ENCODE measurements around the gene KDM4B.

The KDM4B gene

DNA sequence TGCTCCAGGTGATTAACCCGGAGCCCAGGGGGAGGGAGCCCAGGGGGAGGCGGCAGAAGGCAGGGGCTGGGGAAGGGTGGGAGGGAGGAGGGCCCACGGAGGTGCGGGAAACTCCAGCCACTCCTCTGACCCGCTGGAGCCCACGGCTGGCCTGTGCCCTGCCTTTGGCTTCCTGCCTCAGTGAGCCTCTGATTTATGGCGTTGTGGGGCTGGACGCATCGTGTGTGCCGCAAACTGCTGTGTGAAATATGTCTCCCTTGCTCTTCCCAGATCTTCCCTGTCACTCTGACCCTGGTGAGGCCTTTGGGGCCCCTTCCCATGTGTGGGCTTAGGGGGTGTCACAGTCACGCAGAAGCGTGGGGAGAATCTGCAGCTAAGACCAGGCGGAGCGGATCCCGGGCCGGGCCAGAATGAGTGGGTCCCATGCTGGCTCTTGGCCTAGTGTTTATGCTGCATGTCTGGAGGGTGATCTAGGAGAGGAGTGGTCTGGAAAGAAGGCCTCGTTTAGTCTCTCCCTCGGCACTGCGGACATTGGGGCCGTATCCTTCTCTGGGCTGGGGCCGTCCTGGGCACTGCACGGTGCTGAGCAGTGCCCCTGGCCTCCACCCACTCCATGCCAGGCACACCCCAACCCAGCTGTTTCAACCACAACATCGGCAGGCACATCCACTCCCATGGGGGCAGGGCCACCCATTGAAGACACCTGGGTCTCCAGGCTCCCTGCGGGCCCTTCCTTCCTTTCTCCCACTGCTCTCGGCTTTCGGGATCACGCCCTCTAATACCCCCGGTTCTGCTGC lies 123.0 kb downstream of the KDM4B start:
- DNase-seq (ENCODE audit: low read depth), result no peak

DNA sequence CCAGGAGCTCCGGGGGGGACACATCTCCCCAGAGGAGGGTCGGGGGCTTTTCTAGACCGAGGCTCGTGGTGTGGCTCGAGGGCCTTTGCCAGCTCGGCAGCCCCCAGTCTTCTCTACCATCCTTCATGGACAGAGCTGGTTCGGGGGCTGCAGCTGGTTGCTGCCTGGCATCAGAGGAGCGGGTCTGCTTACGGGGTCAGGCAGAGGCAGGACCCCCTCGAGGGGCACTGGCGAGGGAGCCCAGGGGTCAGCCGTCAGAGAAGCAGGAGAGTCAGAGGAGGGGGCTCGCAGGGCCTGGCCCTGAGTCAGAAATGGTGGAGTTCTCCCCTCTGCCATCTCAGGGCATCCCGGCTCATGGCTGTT lies 123.5 kb downstream of the KDM4B start:
- DNase-seq (ENCODE audit: low read depth), result no peak

DNA sequence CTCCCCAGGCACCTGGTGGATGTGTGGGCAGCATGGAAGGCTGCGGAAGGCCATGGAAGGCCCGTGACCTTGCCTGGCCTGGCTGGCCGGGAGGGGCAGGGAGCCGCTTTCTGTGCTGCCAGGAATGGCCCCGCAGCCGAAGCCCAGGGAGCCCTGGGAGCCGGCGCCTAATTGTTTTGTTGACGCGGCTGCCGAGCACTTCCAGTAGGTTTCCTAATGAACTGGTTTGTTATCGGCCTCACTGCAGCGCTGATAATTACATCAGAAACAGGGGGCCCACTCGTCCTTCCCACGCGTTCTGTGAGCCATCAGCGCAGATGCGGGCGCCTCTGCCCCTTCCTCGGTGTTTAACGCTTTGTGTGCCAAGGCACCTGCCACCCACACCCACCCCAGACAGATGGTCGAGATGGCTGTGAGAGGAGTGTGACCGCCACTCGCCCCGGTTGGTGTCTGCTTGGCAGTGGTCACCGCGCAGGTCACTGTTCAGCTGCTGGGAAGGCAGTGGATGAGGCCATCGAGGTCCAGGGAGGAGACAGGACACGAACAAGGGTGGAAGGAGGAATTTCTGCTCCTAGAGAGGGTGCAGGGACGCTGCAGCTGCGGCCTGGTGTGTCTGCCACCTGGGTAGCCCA lies 124.5 kb downstream of the KDM4B start:
- DNase-seq (ENCODE audit: low read depth), result no peak

DNA sequence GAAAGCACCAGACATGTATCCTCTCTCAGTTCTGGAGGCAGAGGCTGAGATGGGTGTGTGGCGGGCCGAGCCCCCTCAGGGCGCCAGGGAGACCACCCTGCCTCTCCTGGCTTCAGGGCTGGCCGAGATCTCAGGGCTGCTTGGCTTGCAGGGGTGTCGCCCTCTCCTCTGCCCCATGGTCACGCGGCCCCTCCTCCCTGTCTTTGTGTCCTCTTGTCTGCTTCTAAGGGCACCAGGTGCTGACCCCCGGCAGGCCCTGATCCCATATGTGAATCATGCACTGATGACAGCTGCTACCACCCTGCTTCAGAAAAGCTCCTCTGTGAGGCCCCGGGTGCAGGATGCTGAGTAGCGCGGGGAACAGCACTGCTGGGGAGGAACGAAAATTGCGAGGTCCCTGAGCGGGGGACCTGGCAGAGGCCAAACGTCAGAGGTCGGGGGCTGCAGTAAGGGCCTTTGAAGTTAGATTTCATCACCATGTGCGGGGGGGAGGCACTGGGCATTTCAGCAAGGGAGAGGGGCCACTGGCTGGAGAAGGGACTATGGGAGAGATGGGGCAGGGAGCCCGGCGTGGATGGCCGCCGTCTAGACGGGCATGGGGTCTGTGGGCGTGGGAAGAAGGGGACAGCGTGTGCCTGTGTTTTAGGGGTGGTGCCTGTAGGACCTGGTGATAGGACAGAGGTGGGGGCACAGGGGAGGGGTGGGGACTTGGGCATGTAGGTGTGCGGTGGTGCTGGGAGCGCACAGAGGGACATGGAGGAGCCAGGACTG lies 125.2 kb downstream of the KDM4B start:
- DNase-seq (ENCODE audit: low read depth), result no peak

DNA sequence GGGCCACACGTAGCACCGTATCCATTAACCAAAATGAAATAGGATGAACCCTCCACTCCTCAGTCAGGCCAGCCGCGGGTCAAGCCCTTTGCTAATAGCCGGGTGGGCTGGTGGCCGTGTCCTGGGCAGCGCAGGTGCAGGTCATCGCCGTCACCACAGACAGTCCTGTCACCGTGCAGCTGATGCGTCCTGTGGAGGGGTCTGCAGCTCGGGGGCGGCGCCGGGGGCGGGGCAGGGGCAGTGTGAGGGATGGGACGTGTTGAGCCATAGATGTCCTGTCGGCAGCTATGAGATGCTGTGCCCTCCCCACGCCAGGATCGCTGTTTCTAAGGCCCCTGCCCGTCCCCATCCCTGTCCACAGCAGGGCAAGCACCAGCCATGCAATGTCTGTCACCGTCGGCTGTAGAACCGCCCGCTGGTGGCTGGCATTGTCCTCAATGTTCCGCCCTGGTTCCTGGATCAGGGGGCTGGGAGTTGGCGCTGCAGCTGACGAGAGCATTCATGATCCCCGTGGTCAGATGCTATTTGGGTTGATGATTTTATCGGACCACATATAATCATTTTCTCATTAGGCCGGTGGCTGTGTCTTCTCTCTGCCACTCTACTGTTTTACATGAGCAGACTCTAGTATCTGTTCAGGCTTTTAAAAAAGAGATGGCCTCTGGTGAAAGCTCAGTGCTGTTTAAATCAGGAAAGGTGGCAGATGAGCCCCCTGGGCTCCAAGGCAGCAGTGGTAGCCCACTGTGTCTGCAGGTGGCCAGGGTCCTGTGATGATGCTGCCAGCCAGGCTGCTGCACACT lies 126.1 kb downstream of the KDM4B start:
- DNase-seq (ENCODE audit: low read depth), result no peak

DNA sequence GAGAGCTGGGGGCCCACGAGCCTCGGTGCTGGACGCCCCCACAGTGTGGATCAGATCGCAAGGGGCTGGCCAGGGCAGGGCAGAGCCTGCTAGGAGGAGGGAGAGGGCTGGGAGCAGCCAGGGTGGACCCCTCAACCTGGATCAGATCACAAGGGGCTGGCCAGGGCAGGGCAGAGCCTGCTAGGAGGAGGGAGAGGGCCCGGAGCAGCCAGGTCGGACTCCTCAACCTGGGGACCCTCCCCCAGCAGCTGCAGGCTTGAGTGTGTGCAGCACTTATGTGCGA lies 126.6 kb downstream of the KDM4B start:
- DNase-seq (ENCODE audit: low read depth), result no peak

DNA sequence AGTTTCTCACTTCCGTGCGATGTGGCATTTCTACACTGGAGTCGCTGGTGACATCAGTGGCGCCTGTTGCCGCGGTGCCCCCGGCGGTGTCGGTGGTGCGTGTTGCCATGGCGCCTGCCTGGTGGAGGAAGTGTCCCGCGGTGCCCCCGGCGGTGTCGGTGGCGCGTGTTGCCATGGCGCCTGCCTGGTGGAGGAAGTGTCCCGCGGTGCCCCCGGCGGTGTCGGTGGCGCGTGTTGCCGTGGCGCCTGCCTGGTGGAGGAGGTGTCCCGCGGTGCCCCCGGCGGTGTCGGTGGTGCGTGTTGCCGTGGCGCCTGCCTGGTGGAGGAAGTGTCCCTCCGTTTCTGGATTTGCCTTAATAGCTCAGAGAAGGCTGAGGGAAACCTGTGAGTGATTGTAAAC lies 127.6 kb downstream of the KDM4B start:
- no peak for DNase-seq (ENCODE audit: low read depth)

DNA sequence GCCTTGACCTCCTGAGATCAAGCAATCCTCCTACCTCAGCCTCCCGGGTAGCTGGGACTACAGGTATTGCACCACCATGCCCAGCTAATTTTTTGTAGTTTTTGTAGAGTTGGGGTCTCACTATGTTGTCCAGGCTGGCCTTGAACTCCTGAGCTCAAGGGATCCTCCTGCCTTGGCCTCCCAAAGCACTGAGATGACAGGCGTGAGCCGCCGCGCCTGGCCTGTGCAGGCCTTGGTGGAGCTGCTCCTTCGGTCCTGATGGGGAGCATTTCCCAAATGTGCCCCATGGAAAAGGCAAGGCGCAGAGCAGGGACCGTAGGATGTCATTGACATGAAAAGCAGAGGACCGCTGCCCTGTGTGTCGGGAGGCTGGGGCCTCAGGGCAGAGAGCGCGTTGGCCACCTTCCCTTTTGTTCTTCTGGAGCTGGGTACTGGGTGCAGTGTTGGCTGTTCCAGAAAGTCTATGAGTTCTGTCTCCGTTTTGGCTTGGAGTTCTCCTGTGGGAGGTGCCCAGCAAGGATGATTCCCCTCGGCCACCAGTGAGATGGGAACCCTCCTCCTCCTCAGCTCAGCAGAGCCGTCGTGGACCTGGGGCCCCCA lies 128.5 kb downstream of the KDM4B start:
- DNase-seq (ENCODE audit: low read depth), result no peak

DNA sequence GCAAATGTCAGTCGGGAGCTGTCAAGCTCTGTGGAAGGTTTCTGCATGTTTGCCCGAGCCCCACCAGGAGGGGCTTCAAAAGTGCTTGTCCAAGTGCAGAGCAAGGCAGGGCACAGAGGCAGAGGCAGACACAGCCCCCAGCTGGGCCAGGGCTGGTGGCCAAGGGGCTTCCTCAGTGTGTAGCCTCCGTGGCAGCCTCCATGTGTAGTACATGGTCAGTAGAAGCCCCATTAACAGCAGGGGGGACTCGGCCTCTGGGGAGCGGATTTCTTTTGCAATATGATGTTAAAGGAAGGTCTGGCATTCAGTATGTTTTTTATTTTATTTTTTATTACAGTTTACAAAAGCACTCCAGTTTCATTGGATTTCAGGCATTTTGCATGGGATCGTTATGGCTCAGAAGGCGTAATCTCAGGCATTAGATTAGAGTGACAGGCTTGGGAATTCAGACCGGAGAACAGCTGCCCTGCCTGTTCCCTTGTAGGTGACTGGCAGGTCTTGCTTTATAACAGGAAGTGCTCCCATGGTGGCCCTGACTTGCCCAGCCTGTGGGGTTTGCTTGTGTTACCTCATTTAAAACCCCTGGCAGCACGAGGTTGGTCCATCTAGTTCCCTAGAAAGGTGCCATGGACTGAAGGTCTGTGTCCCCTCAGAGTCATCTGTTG lies 129.2 kb downstream of the KDM4B start:
- DNase-seq (ENCODE audit: low read depth), result no peak

DNA sequence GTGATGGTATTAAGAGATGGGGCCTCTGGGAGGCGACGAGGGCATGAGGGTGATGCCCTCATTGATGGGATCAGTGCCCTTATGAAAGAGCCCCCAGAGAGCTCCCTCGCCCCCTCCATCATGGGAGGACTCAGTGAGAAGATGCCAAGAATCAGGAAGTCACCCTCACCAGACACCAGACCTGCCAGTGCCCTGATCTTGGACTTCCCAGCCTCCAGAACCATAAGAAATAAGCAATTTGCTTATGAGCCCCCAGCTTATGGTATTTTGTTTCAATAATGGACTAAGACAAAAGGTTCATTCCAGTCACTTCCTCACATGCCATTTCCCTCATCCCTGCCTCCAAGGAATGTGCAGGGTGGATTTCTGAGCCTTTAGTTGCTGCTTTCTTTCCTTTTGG lies 129.7 kb downstream of the KDM4B start:
- no peak for DNase-seq (ENCODE audit: low read depth)

DNA sequence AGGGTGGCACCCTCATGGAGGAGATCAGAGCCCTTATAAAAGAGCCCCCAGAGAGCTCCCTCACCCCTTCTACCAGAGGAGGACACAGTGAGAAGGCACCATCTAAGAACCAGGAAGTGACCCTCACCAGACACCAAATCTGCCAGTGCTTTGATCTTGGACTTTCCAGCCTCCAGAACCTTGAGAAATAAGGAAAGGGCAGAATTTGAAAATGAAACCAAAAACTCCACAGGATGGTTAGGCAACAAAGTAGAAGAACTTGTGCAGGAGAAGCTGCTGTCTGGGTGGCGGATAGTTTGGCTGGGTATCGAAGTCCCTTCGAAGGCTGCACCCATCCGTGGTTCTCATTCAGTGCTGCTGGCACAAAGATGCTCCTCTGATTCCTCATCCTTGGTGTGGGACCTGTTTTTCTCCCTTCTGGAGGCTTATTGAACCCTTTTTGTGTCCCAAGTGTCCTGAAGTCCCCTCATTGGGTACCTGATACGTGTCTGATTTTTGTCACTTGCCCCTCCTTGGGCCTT lies 130.8 kb downstream of the KDM4B start:
- DNase-seq (ENCODE audit: low read depth), result no peak

DNA sequence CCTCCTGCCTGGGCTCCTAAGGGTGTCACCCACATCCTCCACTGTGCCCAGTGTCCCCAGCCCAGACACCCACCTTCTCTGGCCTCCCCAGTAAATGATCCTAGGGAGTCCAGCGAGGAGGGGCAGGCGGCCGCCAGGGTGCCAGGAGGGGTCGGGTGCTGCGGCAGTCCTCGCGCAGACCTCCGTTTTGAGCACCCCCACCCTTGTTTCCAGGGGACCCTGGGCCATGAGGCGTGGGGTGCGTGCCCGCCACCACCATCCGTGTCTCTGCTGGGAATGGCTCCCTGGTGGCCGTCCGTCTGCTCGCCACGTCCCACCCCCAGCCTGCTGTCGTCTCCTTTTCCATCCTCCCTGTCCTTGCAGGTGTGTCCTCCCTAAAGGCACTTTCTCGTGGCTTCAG lies 133.0 kb downstream of the KDM4B start:
- no peak for DNase-seq (ENCODE audit: low read depth)

DNA sequence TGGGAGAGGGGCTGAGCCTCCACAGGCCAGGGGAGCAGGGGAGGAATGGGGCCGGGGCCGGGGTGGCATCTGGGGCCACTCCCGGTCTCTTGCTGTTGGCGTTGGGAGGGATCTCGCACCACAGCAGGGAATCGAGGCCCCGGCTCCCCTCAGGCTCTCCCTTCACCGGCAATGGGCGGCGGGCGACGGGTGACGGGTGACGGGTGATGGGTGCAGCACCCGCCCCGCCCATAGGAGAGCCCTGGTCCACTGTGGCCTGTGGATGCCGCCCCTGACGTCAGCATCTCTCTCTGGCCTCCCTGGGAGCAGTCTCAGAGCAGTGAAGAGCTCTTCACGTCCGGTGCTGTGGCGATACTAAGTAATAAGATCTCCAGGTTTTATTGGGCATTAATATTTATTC lies 133.6 kb downstream of the KDM4B start:
- DNase-seq (ENCODE audit: low read depth), result no peak

DNA sequence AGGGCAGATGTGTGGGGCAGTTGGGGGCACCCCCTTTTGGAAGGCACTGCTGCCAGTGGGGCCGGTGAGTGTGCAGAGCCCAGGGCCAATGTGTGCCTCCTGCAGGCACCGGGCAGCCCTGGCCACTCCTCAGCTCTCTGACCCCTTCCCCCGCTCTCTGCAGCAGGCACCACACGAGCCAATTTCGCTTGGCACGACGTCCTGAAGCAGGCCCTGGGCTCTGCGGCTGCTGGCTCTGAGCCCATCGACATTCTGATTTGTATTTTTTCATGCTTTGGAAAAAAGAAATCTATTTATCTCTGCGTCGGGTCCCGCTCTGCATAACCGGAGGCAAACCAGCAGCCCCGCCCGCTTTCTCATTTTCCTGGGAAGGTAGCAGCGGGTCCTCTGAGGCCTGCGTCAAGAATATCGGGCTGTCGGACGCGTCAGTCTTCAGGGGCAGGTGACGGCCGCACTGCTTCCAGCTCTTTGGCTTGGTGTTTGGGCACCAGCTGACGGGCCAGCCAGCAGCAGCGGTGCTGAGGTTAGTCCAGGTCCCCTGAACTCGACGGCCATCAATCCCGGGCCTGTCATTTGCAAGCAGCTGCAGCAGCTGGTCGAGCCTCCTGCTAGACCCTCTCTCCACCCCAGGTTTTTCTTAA lies 134.3 kb downstream of the KDM4B start:
- DNase-seq (ENCODE audit: low read depth), result no peak

DNA sequence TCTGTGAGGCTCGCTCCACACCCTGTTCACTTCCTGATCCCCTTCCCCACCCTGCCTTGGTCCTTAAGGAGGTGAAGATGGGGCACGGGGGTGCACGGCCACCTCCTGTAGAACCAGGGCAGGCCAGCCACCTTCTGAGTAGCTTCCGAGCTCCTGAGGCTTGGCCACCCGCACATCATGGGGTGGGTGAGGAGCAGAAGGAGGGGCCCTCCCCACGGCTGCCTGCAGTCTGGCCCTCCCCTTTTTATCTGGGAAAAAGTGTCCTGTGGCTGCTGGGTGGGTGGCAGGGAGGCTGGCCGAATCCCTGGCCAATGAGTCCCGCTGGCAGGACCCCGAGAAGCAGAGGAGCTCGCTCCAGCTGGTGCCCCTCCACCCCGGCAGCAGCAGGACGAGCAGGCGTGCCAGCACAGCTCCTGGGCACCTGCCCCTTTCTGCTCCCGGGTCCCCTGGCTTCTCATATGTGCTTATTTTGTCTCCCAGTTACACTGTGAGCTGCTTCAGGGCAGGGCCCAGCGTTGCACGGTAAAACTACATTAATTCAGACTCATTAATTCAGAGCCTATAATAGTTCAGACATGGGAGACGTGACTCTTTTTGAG lies 135.0 kb downstream of the KDM4B start:
- no peak for DNase-seq (ENCODE audit: low read depth)

DNA sequence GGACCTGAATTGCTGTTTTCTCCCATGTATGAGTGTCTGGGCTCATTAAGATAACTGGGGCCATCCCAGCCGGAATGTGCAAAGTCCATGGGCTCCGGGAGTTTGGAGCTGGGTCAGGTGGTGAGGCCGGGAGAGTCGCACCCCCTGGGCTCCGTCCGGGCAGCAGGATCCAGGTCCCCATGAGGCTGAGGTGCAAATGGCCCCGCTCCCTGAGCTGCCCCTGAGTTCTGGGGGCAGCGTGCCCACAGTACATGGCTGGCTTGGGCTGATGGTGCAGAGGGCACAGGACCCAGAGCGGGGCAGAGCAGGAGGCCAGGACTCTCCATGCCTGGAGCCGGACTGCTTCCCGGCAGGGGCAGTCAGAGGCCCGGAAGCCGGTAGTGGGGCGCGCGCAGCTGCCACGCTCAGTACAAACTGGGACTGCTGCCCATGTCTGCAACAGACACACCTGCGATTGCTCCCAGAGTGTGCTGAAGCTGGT lies 136.0 kb downstream of the KDM4B start:
- no peak for DNase-seq (ENCODE audit: low read depth)

DNA sequence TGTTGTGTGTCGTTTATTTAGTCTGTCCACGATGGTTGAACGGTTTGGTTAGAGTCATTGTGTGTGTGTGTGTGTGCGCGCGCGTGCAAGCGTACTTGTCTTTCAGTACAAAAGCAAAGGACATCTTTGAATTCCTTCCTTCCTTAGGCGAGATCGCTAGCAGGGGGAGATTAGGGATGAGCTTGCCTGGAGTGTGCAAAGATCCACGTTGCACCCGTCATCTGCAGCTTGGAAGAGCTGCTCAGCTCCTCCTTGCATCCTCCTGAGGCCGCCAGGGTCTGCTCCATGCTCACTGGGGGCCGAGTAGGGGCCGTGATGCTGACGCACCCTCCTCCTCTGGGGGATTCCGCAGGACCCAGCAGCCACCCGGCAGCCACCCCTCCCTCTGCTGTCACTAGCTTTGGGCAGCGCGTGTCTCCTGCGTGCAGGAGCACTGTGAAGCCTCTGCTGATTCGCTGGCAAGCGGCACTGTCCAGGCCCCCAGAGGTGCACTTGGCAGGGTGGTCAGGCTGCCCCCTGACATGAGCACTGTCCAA lies 137.3 kb downstream of the KDM4B start:
- no peak for DNase-seq (ENCODE audit: low read depth)

DNA sequence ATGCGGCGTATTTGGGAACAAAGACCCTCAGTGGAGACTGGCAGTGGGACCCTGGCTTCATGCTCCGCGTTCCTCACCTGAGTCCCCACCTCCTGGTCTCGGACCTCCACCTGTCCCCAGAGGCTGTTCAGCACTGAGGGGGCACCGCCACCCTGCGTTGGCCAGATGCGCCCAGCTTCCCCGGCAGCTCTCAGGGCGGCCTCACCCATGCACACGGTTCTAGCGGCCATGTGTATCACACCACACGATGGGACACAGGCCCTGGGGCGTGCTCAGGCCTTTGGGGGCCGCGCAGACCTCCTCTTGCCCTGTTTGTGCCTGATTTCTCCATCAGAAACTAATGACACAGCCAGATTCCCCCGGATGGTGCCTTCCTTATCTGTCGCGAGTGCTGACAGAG lies 138.1 kb downstream of the KDM4B start:
- no peak for DNase-seq (ENCODE audit: low read depth)

DNA sequence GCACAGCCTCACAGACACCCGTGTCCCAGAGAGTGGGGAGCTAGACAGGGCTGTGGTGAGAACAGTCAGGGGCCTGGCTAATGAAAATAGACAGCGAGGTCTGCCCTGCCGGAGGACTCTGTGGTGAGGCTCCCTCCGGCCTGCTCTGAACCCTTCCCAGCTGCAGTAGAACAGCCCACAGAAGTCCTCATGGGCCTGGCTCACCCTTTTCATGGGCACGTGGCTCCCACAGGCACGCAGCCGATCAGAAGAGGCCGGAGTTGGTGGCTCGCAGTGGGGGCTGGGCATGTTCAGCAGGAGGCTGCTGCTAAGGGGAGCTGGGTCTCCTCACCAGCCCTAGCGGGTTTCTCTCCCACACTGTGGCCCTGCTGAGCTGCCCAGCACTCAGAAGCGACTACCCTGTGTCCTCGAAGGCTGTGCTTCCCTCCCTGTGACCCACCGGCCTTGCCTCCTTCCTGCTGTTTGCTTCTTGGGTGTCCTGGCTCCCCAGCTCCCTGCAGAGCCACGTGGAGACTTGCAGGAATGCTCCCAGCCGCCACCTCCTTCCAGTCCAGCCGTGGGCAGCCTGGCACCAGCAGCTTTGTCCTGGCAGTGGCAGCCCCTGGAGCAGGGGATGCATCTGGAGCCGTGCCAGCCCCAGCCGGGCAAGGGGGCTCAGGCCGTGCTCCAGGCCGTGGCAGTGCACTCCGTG lies 138.7 kb downstream of the KDM4B start:
- DNase-seq (ENCODE audit: low read depth), result no peak

All from activated T-cell treated with anti-CD3 and anti-CD28 coated beads for 24 hours (primary cell).